ENCODE results near the gene DSTYK.

The DSTYK gene

DNA sequence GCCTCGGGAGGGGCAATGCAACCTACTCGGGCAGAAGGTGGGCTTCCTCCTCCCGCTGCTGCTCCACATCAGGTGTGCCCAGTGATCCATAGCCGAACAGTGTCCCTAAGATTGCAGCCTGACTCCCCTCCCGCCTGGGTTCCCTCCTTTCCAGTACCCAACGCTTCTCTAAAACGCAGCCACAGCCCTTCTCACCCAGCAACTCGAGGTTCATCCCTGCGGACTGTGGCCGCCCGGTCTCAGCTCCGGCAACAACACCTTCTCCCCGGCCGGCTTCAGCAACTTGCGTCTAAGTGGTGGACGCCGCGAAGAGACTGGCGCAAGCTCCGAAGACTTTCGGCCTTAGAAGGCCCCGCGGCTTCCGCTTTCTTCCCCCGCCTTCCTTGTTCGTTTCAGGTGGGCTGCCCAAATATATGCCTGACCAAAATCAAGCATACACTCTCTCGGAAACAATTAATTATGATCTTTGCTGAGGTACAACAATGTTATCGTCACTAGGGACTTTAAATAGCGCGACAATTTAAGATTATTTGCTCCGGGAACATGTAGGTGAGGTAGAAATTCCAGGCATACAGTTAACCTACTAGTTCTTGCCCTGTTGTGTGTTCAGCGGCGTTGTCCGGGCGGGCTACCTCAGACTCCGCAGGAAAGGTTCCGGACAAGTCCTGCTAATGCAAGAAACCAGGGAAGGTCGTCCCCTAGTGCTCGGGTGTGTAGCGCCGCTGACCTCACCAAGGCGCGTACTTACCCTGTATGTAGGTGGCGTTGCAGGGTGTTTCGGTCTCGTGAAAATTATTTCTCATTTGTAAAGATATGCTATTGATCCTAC, 89.6 kb downstream of the DSTYK start, which contains the start of gene RBBP5 (continued):
- TF ChIP-seq, protein P1, sequence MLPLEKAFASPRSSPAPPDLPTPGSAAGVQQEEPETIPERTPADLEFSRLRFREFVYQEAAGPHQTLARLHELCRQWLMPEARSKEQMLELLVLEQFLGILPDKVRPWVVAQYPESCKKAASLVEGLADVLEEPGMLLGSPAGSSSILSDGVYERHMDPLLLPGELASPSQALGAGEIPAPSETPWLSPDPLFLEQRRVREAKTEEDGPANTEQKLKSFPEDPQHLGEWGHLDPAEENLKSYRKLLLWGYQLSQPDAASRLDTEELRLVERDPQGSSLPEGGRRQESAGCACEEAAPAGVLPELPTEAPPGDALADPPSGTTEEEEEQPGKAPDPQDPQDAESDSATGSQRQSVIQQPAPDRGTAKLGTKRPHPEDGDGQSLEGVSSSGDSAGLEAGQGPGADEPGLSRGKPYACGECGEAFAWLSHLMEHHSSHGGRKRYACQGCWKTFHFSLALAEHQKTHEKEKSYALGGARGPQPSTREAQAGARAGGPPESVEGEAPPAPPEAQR (tag by site-specific recombination; IDR thresholded peaks at IDR 0.05) = peak; percentile 98
- TF ChIP-seq PATZ1 (tag by site-specific recombination; IDR thresholded peaks at IDR 0.05) = peak; percentile 75; the same call in 1 of the 2 replicates
- TF ChIP-seq ZNF670 (tag by site-specific recombination; IDR thresholded peaks at IDR 0.05; ENCODE audit: low read depth) = no peak
- no peak for TF ChIP-seq ZNF132 (tag by site-specific recombination; IDR thresholded peaks at IDR 0.05; ENCODE audit: borderline replicate concordance)
- peak; percentile 63 for TF ChIP-seq GFI1B (tag by site-specific recombination; IDR thresholded peaks at IDR 0.05)
- peak; percentile 82 for TF ChIP-seq ZBTB48 (tag by site-specific recombination; IDR thresholded peaks at IDR 0.05)
- TF ChIP-seq ZIC2 (tag by site-specific recombination; IDR thresholded peaks at IDR 0.05) = 0 out of 2 replicates have a peak, but pooled peaks have one; percentile 30
- TF ChIP-seq ZNF514 (tag by site-specific recombination; IDR thresholded peaks at IDR 0.05) = no peak
- TF ChIP-seq, protein P2, sequence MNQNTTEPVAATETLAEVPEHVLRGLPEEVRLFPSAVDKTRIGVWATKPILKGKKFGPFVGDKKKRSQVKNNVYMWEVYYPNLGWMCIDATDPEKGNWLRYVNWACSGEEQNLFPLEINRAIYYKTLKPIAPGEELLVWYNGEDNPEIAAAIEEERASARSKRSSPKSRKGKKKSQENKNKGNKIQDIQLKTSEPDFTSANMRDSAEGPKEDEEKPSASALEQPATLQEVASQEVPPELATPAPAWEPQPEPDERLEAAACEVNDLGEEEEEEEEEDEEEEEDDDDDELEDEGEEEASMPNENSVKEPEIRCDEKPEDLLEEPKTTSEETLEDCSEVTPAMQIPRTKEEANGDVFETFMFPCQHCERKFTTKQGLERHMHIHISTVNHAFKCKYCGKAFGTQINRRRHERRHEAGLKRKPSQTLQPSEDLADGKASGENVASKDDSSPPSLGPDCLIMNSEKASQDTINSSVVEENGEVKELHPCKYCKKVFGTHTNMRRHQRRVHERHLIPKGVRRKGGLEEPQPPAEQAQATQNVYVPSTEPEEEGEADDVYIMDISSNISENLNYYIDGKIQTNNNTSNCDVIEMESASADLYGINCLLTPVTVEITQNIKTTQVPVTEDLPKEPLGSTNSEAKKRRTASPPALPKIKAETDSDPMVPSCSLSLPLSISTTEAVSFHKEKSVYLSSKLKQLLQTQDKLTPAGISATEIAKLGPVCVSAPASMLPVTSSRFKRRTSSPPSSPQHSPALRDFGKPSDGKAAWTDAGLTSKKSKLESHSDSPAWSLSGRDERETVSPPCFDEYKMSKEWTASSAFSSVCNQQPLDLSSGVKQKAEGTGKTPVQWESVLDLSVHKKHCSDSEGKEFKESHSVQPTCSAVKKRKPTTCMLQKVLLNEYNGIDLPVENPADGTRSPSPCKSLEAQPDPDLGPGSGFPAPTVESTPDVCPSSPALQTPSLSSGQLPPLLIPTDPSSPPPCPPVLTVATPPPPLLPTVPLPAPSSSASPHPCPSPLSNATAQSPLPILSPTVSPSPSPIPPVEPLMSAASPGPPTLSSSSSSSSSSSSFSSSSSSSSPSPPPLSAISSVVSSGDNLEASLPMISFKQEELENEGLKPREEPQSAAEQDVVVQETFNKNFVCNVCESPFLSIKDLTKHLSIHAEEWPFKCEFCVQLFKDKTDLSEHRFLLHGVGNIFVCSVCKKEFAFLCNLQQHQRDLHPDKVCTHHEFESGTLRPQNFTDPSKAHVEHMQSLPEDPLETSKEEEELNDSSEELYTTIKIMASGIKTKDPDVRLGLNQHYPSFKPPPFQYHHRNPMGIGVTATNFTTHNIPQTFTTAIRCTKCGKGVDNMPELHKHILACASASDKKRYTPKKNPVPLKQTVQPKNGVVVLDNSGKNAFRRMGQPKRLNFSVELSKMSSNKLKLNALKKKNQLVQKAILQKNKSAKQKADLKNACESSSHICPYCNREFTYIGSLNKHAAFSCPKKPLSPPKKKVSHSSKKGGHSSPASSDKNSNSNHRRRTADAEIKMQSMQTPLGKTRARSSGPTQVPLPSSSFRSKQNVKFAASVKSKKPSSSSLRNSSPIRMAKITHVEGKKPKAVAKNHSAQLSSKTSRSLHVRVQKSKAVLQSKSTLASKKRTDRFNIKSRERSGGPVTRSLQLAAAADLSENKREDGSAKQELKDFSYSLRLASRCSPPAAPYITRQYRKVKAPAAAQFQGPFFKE (tag by site-specific recombination; IDR thresholded peaks at IDR 0.05; ENCODE audit: borderline replicate concordance) = no peak
- no peak for TF ChIP-seq ZNF529 (tag by site-specific recombination; IDR thresholded peaks at IDR 0.05; ENCODE audit: insufficient replicate concordance)
- TF ChIP-seq, protein P3, sequence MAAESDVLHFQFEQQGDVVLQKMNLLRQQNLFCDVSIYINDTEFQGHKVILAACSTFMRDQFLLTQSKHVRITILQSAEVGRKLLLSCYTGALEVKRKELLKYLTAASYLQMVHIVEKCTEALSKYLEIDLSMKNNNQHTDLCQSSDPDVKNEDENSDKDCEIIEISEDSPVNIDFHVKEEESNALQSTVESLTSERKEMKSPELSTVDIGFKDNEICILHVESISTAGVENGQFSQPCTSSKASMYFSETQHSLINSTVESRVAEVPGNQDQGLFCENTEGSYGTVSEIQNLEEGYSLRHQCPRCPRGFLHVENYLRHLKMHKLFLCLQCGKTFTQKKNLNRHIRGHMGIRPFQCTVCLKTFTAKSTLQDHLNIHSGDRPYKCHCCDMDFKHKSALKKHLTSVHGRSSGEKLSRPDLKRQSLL (tag by site-specific recombination; IDR thresholded peaks at IDR 0.05) = peak; percentile 78; the same call in 1 of the 2 replicates
- TF ChIP-seq ZNF585B (tag by site-specific recombination; IDR thresholded peaks at IDR 0.05) = no peak
- peak; percentile 72; the same call in 1 of the 2 replicates for TF ChIP-seq GLIS2 (tag by site-specific recombination; IDR thresholded peaks at IDR 0.05)
- peak; percentile 63; the same call in 1 of the 2 replicates for TF ChIP-seq OVOL3 (tag by site-specific recombination; IDR thresholded peaks at IDR 0.05)
- TF ChIP-seq, protein P4, sequence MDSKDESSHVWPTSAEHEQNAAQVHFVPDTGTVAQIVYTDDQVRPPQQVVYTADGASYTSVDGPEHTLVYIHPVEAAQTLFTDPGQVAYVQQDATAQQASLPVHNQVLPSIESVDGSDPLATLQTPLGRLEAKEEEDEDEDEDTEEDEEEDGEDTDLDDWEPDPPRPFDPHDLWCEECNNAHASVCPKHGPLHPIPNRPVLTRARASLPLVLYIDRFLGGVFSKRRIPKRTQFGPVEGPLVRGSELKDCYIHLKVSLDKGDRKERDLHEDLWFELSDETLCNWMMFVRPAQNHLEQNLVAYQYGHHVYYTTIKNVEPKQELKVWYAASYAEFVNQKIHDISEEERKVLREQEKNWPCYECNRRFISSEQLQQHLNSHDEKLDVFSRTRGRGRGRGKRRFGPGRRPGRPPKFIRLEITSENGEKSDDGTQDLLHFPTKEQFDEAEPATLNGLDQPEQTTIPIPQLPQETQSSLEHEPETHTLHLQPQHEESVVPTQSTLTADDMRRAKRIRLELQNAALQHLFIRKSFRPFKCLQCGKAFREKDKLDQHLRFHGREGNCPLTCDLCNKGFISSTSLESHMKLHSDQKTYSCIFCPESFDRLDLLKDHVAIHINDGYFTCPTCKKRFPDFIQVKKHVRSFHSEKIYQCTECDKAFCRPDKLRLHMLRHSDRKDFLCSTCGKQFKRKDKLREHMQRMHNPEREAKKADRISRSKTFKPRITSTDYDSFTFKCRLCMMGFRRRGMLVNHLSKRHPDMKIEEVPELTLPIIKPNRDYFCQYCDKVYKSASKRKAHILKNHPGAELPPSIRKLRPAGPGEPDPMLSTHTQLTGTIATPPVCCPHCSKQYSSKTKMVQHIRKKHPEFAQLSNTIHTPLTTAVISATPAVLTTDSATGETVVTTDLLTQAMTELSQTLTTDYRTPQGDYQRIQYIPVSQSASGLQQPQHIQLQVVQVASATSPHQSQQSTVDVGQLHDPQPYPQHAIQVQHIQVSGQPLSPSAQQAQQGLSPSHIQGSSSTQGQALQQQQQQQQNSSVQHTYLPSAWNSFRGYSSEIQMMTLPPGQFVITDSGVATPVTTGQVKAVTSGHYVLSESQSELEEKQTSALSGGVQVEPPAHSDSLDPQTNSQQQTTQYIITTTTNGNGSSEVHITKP (tag by site-specific recombination; IDR thresholded peaks at IDR 0.05) = peak; percentile 93
- TF ChIP-seq ZNF768 (tag by site-specific recombination; IDR thresholded peaks at IDR 0.05) = 0 out of 2 replicates have a peak, but pooled peaks have one; percentile 24
- 0 out of 2 replicates have a peak, but pooled peaks have one; percentile 30 for TF ChIP-seq MYNN (tag by site-specific recombination; IDR thresholded peaks at IDR 0.05; ENCODE audit: borderline replicate concordance)
- peak; percentile 85; the same call in 1 of the 2 replicates for TF ChIP-seq ZNF10 (tag by site-specific recombination; IDR thresholded peaks at IDR 0.05)
- TF ChIP-seq ZNF561 (tag by site-specific recombination; IDR thresholded peaks at IDR 0.05; ENCODE audit: borderline replicate concordance) = peak; percentile 99
- no peak for TF ChIP-seq ZNF248 (tag by site-specific recombination; IDR thresholded peaks at IDR 0.05)
- no peak for TF ChIP-seq ELK4 (IDR thresholded peaks at IDR 0.05; ENCODE audit: borderline replicate concordance, low read depth, low read length)

Measured in HEK293 (cell line).